DMS114 treated with DMSO at 0.1 percent for 48 hours (cell line): Measurements from ENCODE around the gene MYH9.
A peak's percentile ranks its signal among the peaks of the same experiment; 100 is the strongest.
"Not testable (repeated sequence)": the region's sequence is repeated elsewhere in the genome, so short reads cannot be mapped to it uniquely, and the experiment has no call there.

Experiments
- DNase-seq: peaks from one replicate; lab custom pipeline; 2025; ENCODE audit not compliant: unreplicated experiment; lab: John Stamatoyannopoulos, UW

MYH9 gene

DNA sequence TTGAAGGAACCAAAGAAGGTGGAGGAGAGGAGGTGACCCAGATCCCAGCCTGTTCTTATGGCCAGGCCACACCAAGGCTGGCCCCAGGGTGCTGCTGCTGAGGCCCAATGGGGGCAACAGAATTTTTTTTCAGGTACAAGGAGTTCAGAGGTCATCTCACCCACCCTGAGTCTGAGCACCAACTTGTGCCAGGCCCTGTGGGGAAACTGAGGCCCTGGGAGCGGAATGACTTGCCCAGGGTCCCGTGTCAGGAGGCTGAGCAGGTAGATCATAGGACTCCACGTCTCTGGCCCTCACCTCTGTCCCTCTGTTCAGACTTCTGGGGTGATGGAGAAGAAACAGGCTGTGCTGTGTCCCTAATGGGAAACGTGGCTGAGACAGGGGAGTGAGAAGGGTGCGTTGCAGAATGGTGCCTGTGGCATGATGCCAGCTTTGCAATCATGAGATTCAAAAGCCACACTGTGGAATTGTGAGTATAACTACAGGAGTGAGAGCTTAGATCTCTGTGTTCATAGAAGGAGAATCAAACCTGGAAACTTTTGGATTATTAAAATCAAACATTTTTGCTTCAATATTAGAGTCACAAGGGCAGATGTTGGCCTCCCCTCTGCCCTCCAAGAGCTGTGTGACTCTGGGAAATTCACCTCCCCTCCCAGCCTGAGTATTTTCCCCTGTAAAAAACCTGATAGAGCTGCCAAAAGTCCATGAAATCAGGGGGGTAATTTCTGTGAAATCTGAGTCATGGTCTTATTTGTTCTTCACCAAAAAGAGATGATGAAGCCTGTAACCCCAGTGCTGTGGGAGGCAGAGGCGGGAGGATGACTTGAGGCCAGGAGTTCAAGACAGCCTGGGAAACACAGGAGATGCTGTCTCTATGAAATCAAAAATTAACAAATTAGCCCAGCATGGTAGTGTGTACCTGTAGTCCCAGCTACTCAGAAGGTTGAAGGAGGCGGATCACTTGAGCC lies 134.0 kb downstream of the MYH9 start:
- DNase-seq = no peak

DNA sequence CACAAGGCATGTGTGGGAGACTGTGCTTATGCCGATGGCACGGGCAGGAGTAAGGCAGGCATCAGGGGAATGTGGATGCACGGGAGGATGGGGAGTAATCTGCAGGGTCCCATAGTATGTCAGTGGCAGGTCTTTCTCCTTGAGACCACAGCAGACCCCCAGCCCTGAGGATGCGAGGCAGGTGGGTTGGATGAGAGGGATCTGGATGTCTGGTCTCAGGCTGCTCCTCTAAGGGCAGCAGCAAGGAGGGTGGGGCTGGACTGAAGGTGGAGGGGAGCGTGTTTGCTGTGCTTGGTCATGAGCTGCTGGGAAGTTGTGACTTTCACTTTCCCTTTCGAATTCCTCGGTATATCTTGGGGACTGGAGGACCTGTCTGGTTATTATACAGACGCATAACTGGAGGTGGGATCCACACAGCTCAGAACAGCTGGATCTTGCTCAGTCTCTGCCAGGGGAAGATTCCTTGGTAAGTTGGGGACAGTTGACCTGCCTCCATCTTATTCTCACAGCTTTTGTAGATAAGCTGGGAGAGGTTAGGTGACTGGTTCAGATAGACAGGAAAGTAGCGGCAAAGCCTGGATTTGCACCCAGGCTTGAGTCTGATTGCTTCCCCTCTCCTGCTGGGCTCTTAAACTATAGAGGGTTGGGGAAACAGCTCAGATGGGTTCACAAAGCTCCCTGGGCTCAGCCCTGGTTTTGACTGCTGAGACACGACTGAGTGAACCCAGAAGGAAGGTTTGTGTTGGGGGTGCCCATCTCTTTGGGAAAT lies 134.8 kb downstream of the MYH9 start, which contains the start of gene APOL1:
APOL1 (plus strand) TSS at position 380 of the 769 bp plus-strand sequence. CDS start 1,823 bp downstream, outside the sequence.
- DNase-seq = no peak

GRCh38 chr22:36251979-36252608 lies 135.7 kb downstream of the MYH9 start:
- DNase-seq = not testable (repeated sequence)

DNA sequence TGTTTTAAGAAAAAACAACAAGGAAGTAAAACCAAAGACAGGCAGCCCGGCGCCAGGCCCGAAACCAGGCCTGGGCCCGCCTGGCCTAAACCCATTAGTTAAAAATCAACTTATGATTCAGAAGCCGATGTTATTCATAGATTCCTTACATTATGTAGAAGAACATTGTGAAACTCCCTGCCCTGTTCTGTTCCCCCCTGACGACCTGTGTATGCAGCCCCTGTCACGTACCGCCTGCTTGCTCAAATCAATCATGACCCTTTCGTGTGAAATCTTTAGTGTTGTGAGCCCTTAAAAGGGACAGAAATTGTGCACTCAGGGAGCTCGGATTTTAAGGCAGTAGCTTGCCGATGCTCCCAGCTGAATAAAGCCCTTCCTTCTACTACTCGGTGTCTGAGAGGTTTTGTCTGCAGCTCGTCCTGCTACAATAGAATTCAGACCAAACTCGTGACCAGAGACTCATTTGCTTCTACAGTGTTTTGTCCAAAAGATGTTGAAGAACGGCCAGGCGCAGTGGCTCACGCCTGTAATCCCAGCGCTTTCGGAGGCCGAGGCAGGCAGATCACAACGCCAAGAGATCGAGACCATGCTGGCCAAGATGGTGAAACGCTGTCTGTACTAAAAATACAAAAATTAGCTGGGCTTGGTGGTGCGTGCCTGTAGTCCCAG lies 137.3 kb downstream of the MYH9 start:
- not testable (repeated sequence) for DNase-seq

DNA sequence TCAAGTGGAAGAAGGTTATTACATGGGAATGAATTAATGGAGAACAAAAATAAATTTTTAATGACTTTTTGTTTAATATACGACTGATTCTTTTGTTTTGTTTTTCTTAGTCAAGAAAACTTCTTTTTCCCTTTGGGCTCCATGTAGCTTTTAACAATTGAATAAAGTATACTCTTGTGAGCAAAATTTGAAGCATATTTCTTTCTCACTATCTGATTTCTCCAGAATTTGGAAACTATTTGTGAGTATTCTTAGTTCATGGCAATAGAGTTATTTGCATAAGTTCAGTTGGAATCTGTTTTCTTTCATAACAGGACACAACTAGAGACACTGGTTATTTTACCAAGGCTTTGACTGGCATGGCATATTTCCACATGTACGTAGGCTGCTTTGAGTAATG lies 138.6 kb downstream of the MYH9 start:
- DNase-seq = no peak

DNA sequence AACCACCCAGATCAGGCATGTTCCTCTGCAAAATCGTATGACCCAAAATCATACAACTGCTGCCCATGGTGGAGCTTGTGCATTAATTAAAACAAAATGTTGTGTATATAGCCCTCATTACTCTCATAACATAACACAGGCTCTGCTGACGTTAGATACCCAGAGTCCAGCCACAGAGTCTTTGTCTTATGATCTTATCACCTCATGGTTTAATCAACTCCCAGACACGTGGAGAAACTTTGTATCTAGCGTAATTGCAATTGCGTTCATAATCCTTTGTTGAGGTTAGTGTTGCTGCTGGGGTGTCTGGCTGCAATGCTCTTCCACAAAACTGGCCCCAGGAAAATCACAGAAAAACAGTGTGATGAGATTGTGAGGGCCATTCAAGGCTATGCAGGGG lies 139.8 kb downstream of the MYH9 start:
- DNase-seq = no peak

DNA sequence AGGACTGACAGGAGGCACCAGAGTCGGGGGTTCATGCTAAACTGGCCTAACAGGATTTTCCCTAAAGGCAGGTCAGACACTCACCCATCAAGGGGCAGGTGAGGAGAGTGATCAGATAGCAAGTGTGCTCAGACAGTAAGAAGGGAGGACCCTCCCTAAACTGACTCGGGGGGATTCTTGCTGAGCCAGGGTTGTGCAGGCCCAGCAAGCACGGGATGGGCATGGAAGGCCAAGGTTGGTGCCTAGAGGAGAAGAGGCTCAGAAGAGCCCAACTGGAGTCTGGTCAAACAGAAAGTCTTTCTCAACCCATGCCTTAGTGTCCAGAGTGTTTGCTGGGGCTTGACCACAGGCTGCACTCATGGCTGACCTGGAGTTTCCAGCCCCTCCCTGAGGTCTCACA lies 141.0 kb downstream of the MYH9 start:
- no peak for DNase-seq

DNA sequence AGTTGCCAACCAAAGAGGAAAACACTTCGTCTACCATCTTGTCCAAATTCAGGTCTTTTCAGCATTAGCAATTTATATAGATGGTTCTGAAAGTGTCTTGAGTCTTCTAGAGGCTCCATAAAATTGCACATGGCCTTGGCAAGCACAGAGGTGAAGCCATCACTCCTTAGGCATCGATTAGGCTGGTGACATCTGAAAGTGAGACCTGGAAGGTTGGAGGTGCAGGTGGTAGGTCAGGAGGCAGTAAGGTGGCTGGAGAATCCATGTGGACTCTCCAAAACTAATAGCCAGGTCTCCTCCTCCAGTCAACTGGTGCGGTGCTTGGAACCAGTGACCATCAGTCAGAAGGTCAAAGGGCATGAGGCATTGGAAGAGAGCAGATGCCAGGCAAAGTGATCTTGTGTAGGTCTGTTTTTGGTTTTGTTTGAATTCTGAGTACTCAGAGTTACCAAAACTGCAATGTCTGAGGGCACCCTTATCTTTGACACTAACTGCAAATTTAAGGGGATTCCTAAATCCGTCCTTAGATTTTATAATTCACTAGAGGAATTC lies 141.9 kb downstream of the MYH9 start:
- DNase-seq = no peak

DNA sequence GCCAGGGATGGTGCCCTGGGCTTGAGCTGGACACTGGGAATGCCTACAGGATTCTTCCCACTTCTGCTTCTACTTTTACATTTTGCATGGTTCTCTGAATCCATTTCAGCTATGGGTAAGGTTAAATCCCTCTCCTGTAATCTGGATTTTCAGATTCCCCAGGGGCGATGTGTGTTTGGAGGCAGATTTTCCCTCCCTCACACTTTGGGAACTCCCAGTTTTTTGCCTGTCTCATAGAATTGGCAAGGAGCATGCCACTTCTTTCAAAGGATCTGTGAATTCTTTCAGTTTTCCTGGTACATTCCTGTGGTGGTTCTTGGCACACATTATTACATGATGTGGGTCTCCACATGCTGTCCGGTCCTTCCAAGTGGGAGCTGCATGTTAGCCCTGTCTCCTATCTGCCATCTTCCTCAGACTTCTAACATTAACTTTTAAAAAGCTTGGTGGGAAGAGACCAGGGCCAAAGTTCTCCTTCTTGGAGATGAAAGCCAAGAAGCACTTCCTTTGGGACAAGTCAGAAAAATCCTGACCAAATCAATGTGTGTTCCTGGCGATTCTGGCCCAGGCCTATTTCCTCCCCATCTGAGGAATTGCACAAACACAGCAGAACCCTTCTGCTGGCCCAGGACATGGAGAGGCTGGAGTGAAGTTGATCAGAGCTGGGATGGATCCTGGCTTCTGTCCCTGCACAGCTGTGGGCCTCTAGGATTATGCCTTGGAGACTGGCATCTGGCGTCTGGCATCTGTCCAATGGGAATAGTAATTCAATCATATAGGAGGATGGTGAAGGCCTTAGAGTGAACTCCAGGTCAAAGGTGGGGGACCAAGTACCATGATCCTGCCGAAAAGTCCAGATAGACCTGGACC lies 143.0 kb downstream of the MYH9 start:
- no peak for DNase-seq

GRCh38 chr22:36243986-36244385 lies 143.8 kb downstream of the MYH9 start:
- no peak for DNase-seq

DNA sequence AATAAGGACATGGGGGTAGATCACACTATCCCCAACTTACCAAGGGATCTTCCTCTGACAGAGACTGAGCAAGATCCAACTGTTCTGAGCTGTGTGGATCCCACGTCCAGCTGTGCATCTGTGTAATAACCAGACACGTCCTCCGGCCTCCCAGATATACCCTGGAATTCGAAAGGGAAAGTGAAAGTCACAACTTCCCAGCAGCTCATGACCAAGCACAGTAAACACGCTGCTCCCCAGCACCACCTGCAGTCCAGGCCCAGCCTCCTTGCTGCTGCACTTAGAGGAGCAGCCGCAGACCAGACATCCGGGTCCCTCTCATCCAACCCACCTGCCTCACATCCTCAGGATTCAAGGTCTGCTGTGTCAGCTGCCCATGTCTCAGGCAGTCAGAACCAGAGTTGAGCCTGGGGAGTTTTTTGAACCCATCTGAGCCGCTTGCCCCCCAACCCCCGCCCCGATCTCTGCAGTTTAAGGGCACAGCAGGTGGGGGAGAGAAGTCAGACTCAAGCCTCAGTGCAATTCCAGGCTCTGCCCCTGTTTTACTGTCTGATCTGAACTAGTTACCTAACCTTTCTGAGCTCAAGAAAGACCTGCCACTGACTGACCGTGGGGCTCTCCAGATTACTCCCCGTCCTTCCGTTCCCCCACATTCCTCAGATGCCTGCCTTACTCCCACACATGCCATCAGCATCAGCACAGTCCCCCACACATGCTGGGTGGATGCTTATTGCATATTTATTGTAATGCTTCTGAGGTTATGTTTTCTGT lies 148.2 kb downstream of the MYH9 start, which contains the start of gene APOL2:
APOL2 (minus strand) TSS at position 127 of the 771 bp plus-strand sequence. CDS start 6,365 bp downstream, outside the sequence.
- DNase-seq = peak; percentile 64

- DNase-seq = no peak
These were observed 148.7 kb downstream of the MYH9 start for GRCh38 chr22:36239150-36239400.

- no peak for DNase-seq
These were observed 149.2 kb downstream of the MYH9 start for GRCh38 chr22:36238373-36239149.

DNA sequence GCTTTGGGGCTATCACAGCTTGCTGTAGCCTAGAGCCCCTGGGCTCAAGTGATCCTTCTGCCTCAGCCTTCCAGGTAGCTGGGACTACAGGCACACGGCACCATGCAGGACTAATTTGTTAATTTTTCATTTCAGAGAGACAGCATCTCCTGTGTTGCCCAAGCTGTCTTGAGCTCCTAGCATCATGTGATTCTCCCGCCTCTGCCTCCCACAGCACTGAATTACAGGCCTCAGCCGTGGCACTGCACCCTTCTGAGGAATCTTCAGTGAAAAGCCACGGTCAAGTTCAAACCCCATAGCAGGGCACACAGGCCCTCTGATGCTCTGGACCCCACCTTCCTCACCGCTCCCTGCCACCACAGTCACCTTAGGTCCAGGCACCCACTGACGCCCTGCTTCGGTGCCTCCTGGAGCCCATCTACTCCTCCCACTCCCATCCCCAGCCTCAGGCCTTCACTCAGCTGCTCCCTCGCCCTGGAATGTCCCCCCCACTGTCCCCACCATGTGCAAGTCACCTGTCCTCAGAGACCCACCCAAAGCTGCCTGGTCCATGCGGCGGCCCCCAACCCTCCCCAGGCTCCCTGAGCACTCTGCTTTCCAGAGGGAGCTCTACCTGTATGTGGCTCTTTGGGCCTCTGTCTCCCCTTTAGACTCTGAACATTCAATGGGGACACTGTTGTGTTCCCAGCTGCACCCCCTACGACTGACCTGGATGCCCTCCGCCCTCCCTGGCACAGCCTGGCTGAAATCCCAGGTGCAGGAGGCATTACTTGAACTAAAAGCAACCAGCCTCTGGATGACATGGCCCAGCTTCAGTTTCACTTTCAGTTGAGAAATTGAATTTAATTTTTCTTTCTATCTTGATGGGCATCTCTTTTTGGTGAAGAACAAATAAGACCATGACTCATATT lies 150.1 kb downstream of the MYH9 start:
- DNase-seq = no peak

DNA sequence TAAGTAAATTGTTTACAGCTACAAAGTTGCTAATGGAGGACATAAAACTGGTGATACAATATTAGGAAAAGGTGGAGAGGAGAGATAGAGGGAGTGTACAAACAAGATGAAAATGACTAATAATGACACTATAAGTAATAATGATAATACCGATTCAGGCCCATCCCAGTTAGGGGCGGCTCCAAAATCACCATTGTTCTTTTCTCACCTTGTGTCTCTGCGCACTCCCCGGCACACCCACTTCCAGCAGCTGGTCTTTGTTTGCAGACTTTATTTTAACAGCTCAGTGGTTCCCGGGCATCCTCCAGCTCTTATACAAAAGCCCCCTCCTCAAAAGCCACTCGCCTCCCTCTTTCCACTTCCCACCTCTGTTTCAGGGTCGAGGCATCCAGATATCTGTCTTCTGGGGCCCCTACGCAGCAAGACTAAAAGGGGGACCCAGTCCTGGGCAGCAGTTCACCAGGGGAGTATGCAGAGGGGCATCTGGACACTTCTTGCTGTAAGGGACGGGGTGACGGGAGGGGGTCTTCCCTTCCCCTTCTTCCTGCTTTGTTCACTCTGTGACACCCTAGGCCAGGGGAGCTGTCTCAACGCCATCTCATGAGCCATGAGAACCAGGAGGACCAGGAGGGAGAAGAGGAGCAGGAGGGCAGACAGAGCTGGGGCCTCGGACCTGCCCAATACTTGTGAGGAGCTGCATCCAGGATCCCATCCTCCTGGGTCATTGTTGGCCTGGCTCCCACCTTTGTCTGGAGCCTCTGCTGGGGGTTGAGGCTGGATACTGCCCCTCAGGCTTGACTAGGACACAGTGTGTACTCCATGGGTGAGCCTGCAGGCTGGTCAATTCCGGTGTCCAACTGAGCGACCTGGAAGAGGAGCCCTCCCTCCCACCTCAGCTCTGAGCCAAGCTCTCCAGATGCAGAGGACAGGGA lies 151.1 kb downstream of the MYH9 start:
- no peak for DNase-seq

DNA sequence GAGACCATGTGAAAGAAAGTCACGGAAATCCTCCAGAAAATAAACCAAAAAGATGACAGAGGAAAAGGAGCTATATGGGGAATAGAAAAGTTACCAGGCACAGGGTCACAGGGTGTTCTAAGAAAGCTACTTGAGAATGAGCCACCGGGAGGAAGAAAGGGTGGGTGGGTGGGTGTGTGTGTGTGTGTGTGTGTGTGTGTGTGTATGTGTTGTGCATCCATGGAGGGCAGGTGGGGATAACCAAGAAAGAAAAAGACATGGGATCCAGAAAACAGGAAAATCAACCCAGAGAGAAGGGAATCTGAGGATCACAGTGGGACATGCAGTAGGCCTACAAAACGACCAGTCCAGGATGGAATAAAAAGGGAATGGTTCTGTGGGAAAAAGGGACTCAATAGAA lies 152.2 kb downstream of the MYH9 start:
- DNase-seq = no peak
